Right atrium auricular region (tissue), 2 donors: Measurements from ENCODE around the gene EPN3. TPM values are rescaled to one million over a fixed set of nuclear protein-coding genes. Genes with fewer than 3 reads are reported as not detected.

ENCODE experiments used
- DNase-seq: peaks from one replicate; pipeline ENCODE4 v3.0.0-alpha.2; 2019; ENCODE audit warnings: low spot score
- H3K27ac ChIP-seq, 2 donors: fragments of 200-600 bp; sonication (generic); 1 replicate in 1 of 2; 2 replicates in 1 of 2; pipeline ENCODE4 v1.5.1; 2016 to 2019
- H3K27me3 ChIP-seq, 2 donors: fragments of 200-600 bp; sonication (generic); one replicate each; pipeline versions ENCODE4 v1.5.1 to v1.6.0; 2017 to 2019
- H3K36me3 ChIP-seq: fragments of 200-600 bp; sonication (generic); one replicate; pipeline ENCODE4 v1.5.1; 2016
- H3K4me1 ChIP-seq, 2 donors: fragments of 200-600 bp; sonication (generic); one replicate each; pipeline versions ENCODE4 v1.5.1 to v1.6.0; 2017 to 2019
- H3K4me3 ChIP-seq, 2 donors: fragments of 200-600 bp; sonication (generic); 1 replicate in 1 of 2; 2 replicates in 1 of 2; pipeline ENCODE4 v1.5.1; 2017 to 2019; ENCODE audit warnings: mild to moderate bottlenecking in 1 of 2, moderate library complexity in 1 of 2
- H3K9me3 ChIP-seq, 2 donors: fragments of 200-600 bp; sonication (generic); one replicate each; pipeline ENCODE4 v1.5.1; 2019
- total RNA-seq, 2 donors: library from RNA; depleted of rRNA; stranded (reverse); fragments of >200 nt; gene quantifications; one replicate each; pipeline ENCODE4 v1.1.0, GENCODE V29; 2016
- TF ChIP-seq, protein P1 (sequence below), 2 donors: fragments of 200-600 bp; sonication (generic); IDR thresholded peaks; one replicate each; pipeline ENCODE4 v1.5.1; 2019; ENCODE audit warnings: antibody characterized with exemption in 2 of 2

EPN3 gene
- total RNA-seq, 2 donors from 2014 or later = 4.5 to 13.3 TPM

DNA sequence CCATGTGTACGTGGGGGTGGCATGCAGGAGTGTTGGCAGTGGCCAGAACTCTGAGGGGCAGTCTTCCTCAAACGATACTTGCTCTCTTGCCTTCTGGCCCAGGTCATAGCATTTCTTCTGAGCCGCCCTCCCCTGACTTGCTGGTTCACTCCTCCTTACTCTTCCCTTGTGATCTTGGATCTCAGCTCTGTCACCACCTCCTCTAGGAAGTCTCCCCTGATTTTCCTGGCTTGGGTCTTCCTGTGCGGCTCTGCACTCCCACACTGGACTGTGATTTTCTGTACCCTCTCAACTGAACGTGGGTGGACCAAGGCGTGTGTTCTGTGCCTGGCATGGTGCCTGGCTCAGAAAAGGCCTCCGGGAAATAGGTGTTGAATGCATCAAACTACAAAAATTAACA lies 2.9 kb downstream of the EPN3 start:
- Histone ChIP-seq H3K4me1 (peaks cover 0 to 32% of the 10 kb centered on the region in 2 donors), H3K27me3 (no peaks in the 10 kb centered on the region), H3K36me3 (no peaks in the 10 kb centered on the region), H3K27ac (peak overlapping the region in 1 of 2 donors; percentile 85), H3K9me3 (no peaks in the 10 kb centered on the region), H3K4me3 (no peak overlapping the region)
- DNase-seq = no peak
- TF ChIP-seq, protein P1, sequence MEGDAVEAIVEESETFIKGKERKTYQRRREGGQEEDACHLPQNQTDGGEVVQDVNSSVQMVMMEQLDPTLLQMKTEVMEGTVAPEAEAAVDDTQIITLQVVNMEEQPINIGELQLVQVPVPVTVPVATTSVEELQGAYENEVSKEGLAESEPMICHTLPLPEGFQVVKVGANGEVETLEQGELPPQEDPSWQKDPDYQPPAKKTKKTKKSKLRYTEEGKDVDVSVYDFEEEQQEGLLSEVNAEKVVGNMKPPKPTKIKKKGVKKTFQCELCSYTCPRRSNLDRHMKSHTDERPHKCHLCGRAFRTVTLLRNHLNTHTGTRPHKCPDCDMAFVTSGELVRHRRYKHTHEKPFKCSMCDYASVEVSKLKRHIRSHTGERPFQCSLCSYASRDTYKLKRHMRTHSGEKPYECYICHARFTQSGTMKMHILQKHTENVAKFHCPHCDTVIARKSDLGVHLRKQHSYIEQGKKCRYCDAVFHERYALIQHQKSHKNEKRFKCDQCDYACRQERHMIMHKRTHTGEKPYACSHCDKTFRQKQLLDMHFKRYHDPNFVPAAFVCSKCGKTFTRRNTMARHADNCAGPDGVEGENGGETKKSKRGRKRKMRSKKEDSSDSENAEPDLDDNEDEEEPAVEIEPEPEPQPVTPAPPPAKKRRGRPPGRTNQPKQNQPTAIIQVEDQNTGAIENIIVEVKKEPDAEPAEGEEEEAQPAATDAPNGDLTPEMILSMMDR (IDR thresholded peaks at IDR 0.05) = no peak

DNA sequence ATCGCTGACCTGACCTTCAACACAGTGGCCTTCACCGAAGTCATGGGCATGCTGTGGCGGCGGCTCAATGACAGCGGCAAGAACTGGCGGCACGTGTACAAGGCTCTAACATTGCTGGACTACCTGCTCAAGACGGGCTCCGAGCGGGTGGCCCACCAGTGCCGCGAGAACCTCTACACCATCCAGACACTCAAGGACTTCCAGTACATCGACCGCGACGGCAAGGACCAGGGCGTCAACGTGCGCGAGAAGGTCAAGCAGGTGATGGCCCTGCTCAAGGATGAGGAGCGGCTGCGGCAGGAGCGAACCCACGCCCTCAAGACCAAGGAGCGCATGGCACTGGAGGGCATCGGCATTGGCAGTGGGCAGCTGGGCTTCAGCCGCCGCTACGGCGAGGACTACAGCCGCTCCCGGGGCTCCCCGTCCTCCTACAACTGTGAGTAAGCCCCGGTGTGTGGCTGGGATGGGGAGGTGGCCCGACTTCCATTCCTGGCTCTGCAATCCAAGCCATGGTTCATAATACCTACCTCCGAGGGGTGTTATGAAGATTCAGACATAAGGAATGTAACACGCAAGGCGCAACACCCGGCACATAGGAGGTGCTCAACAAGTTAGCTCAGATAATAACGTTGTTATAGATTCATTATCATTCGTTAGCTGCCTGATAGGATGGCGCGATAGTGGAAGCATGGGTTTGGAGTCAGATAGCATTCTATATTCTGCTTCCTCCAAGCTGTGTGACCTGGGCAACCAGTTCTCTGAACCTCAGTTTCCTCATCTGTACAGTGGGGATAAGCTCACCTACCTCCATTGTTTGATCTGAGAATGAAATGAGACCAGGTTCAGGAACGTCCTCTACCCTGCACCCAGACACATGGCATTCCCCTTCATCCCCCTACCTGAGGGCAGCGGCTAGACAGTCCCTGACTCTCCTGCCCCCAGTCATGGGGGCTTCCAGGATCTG lies 4.4 kb downstream of the EPN3 start:
- TF ChIP-seq, protein P1 (IDR thresholded peaks at IDR 0.05) = no peak
- H3K36me3 ChIP-seq = no peaks in the 10 kb centered on the region
- no peak overlapping the region for H3K4me3 ChIP-seq
- no peak for DNase-seq
- no peak overlapping the region for H3K27ac ChIP-seq
- no peaks in the 10 kb centered on the region for H3K9me3 ChIP-seq
- H3K4me1 ChIP-seq = peaks cover 0 to 39% of the 10 kb centered on the region in 2 donors
- no peaks in the 10 kb centered on the region for H3K27me3 ChIP-seq

DNA sequence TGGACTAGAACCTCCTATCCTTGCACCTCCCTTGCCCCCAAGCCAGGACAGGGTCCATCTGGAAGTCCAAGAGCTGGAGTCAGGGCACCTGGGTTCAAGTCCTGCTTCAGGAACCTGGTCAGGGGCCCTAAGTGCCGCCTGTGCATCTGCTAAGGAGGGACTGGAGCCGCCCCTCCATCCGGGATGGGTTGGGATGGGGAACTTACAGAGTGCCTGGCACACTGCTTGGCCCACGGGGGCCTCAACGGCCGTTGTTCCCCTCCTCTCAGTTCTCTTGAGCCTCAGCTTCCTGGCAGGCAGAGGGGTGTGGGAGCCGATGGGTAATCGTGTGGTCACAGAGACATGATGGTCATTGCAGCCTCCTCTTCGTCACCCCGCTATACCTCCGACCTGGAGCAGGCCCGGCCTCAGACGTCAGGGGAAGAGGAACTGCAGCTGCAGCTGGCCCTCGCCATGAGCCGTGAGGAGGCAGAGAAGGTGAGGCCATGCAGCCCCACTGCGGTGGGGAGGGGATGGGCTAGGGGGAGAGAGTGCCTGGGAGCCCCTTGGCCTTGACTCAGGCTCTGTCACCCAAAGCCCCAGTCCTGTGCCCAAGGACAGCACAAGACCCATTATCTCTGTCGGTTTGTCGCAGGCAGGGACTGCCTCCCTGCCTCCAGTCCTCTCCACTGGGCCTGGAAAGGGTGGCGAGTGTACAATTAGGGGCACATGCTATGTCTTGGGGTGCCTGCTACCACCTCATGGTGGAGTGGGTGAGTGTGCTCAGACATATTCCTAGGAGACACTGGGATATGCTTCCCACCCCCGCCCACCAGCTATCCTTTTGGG lies 5.4 kb downstream of the EPN3 start:
- H3K27ac ChIP-seq = no peak overlapping the region

DNA sequence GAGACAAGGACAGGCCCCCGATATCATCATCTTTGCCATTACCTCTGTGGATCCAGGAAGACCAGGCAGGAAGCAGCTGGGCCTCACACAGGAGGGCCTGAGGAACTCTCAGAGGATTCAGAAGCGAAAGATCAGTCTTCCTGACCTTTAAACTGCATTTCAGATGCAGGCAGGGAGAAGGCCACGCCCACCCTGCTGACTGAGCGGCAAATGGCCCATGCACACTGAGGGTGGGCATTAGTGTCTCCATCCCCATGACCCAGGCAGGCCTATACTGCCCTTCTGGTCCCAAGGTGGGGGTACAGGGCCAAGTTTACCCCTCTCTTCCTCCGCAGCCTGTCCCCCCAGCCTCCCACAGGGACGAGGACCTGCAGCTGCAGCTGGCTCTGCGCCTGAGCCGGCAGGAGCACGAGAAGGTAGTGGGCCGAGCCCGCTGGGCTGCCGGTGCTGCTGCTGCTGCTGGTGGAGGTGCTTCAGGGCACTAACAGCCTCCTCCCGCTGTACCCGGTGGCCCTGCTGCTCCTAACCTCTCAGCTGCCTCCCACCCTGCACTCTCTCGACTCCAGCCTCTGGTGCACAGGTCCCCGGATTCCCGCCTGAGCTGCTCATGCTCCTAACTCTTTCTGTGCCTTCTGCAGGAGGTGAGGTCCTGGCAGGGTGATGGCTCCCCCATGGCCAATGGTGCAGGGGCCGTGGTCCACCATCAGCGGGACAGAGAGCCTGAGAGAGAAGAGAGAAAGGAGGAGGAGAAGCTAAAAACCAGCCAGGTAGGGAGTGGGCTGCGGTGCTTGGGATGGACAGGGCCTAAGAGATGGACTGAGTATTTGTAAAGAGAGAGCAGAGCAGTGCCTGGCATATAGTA lies 6.2 kb downstream of the EPN3 start:
- Histone ChIP-seq H3K4me1 (peaks cover 0 to 31% of the 10 kb centered on the region in 2 donors), H3K27me3 (no peaks in the 10 kb centered on the region), H3K9me3 (no peaks in the 10 kb centered on the region), H3K4me3 (no peak overlapping the region), H3K36me3 (no peaks in the 10 kb centered on the region), H3K27ac (no peak overlapping the region)
- TF ChIP-seq, protein P1 (IDR thresholded peaks at IDR 0.05) = no peak
- no peak for DNase-seq

More for the DNA sequence above, 5.4 kb downstream of the EPN3 start:
- no peaks in the 10 kb centered on the region for H3K9me3 ChIP-seq
- TF ChIP-seq, protein P1 (IDR thresholded peaks at IDR 0.05) = no peak
- peaks cover 0 to 38% of the 10 kb centered on the region in 2 donors for H3K4me1 ChIP-seq
- DNase-seq = no peak
- no peak overlapping the region for H3K4me3 ChIP-seq
- H3K27me3 ChIP-seq = no peaks in the 10 kb centered on the region
- no peaks in the 10 kb centered on the region for H3K36me3 ChIP-seq
